HG02759 (cell line): Measurements from ENCODE around the gene ARL14EP.

Source experiments
- ATAC-seq: cut with Tn5 transposase; IDR thresholded peaks from one replicate; pipeline ENCODE4 v1.9.1; 2021; ENCODE audit warnings: mild to moderate bottlenecking, moderate library complexity; ENCODE audit not compliant: unreplicated experiment

ARL14EP gene

GRCh38 chr11:30368394-30368793 lies 45.5 kb downstream of the ARL14EP start:
- no peak for ATAC-seq

- no peak for ATAC-seq
These were observed 47.3 kb downstream of the ARL14EP start for GRCh38 chr11:30370164-30370563.

- ATAC-seq = no peak
These were observed 54.4 kb downstream of the ARL14EP start for GRCh38 chr11:30377347-30377746.

- ATAC-seq = no peak
These were observed 57.9 kb downstream of the ARL14EP start for GRCh38 chr11:30380846-30381245.

- ATAC-seq = no peak
These were observed 59.0 kb downstream of the ARL14EP start for GRCh38 chr11:30381879-30382278.
